Transverse colon (tissue), 4 donors: Measurements from ENCODE around the gene SNURF. TPM values are rescaled to one million over a fixed set of nuclear protein-coding genes. Genes with fewer than 3 reads are reported as not detected.

Source experiments
- DNase-seq: peaks from one replicate; pipeline ENCODE4 v3.0.0-alpha.2; 2019
- H3K27ac ChIP-seq, 4 donors: fragments of 200-600 bp; sonication (generic); 2 replicates each; pipeline ENCODE4 v1.5.1; 2016 to 2018; ENCODE audit warnings: inconsistent platforms in 4 of 4
- H3K27me3 ChIP-seq: fragments of 200-600 bp; sonication (generic); 2 replicates; pipeline ENCODE4 v1.5.1; 2017; ENCODE audit warnings: inconsistent platforms
- H3K36me3 ChIP-seq, 4 donors: fragments of 200-600 bp; sonication (generic); 2 replicates each; pipeline ENCODE4 v1.5.1; 2017 to 2019; ENCODE audit warnings: inconsistent platforms in 4 of 4
- H3K4me1 ChIP-seq, 4 donors: fragments of 200-600 bp; sonication (generic); 2 replicates each; pipeline ENCODE4 v1.5.1; 2017 to 2020; ENCODE audit warnings: inconsistent platforms in 4 of 4
- H3K4me3 ChIP-seq, 4 donors: fragments of 200-600 bp; sonication (generic); 1 replicate in 1 of 4; 2 replicates in 3 of 4; pipeline versions ENCODE4 v1.5.1 to v1.6.1; 2017 to 2019; ENCODE audit warnings: inconsistent platforms in 4 of 4
- H3K9me3 ChIP-seq, 2 donors: fragments of 200-600 bp; sonication (generic); 2 replicates each; pipeline ENCODE4 v1.5.1; 2017 to 2019; ENCODE audit warnings: inconsistent platforms in 2 of 2
- CTCF ChIP-seq, 5 experiments: fragments of 200-600 bp in 3 of 5; fragments of 450-650 bp in 2 of 5; sonication (generic) in 3 of 5; IDR thresholded peaks; 1 replicate in 2 of 5; 2 replicates in 3 of 5; pipeline ENCODE4 v1.5.1; 2016 to 2017; ENCODE audit warnings: antibody characterized with exemption in 5 of 5, inconsistent platforms in 3 of 5, mild to moderate bottlenecking in 2 of 5, moderate library complexity in 1 of 5
- EP300 ChIP-seq: sonication (generic); formaldehyde crosslinking; IDR thresholded peaks from one replicate; pipeline ENCODE4 v1.6.1; 2017; ENCODE audit warnings: antibody characterized with exemption, low read depth
- POLR2A ChIP-seq: fragments of 450-650 bp; IDR thresholded peaks from one replicate; pipeline ENCODE4 v1.6.1; 2016; ENCODE audit warnings: antibody characterized with exemption, mild to moderate bottlenecking, moderate library complexity
- POLR2AphosphoS5 ChIP-seq, 3 donors: sonication (generic); formaldehyde crosslinking; IDR thresholded peaks; one replicate each; pipeline ENCODE4 v1.6.1; 2016; ENCODE audit warnings: antibody characterized with exemption in 3 of 3
- WGBS, 2 donors: methylation state at CpG; one replicate each; pipeline ENCODE4 v1.1.5; 2018; ENCODE audit warnings: low coverage in 1 of 2; 5-methylcytosine and 5-hydroxymethylcytosine counted together
- in situ Hi-C, 4 donors: fragments of 200-750 bp; cut with MboI; loops; one replicate each; pipeline versions ENCODE4 v1.15.0 to v1.15.1; 2017; ENCODE audit warnings: low sequenced_read_pairs in 3 of 4, low pct_ligation_motif_present in 1 of 4, low pct_unique_long_range_greater_than_20kb in 1 of 4
- intact Hi-C: fragments of 100-400 bp; cut with DNase I; formaldehyde crosslinking; loops from one replicate; pipeline ENCODE4 v1.15.1; 2023; ENCODE audit warnings: low total_unique reads
- total RNA-seq, 4 donors: library from RNA; depleted of rRNA; stranded (reverse); fragments of >200 nt; gene quantifications; one replicate each; pipeline ENCODE4 v1.1.0, GENCODE V29; 2016

The SNURF gene
- total RNA-seq, 4 donors from 2014 or later = 4.2 to 12.5 TPM; not detected in 2

GRCh38 chr15:24961967-24962366, 7.2 kb downstream of the SNURF start:
- Histone ChIP-seq H3K9me3 (peaks cover 0 to 15% of the 10 kb centered on the region in 2 donors), H3K27ac (no peak overlapping the region), H3K36me3 (peaks cover 0 to 30% (median 9%) of the 10 kb centered on the region in 4 donors), H3K27me3 (no peaks in the 10 kb centered on the region), H3K4me1 (no peaks in the 10 kb centered on the region), H3K4me3 (no peak overlapping the region)
- intact Hi-C loops = no loop called here
- in situ Hi-C loops = loop anchor here in 1 of 4 donors (25.0 kb wide), 2 partner anchors 100 to 475 kb away; partner anchors contain the start of gene UBE3A
- 89% methylated on average over 4 of the region's 4 CpGs for WGBS, 2 donors
- TF ChIP-seq EP300 (no peak), POLR2A (no peak), POLR2AphosphoS5 (IDR thresholded peaks at IDR 0.05) (no peak), CTCF (IDR thresholded peaks at IDR 0.05) (no peak)
- DNase-seq = no peak

- no peaks in the 10 kb centered on the region for H3K4me1 ChIP-seq
- H3K27ac ChIP-seq = no peak overlapping the region
- no peak for TF ChIP-seq CTCF (IDR thresholded peaks at IDR 0.05)
- intact Hi-C loops (no loop called here), in situ Hi-C loops (loop anchor here in 1 of 4 donors (25.0 kb wide), 2 partner anchors 99 to 474 kb away; partner anchors contain the start of gene UBE3A)
- no peak overlapping the region for H3K4me3 ChIP-seq
- peaks cover 0 to 15% of the 10 kb centered on the region in 2 donors for H3K9me3 ChIP-seq
- WGBS, 2 donors = 99 to 100% methylated on average over 4 of the region's 4 CpGs
- DNase-seq = no peak
- peaks cover 0 to 36% (median 9%) of the 10 kb centered on the region in 4 donors for H3K36me3 ChIP-seq
- no peaks in the 10 kb centered on the region for H3K27me3 ChIP-seq
These were observed 8.1 kb downstream of the SNURF start for GRCh38 chr15:24962880-24963279.

GRCh38 chr15:24966364-24967103, 11.7 kb downstream of the SNURF start:
- peaks cover 0 to 59% (median 14%) of the 10 kb centered on the region in 4 donors for H3K36me3 ChIP-seq
- 71 to 93% methylated on average over 2 to 4 of the region's 4 CpGs for WGBS, 2 donors
- no peak overlapping the region for H3K4me3 ChIP-seq
- DNase-seq = no peak
- in situ Hi-C loops (loop anchor here in 1 of 4 donors (25.0 kb wide), 2 partner anchors 96 to 471 kb away; partner anchors contain the start of gene UBE3A), intact Hi-C loops (no loop called here)
- H3K27ac ChIP-seq = no peak overlapping the region
- H3K4me1 ChIP-seq = no peaks in the 10 kb centered on the region
- H3K27me3 ChIP-seq = no peaks in the 10 kb centered on the region
- peaks cover 10 to 11% of the 10 kb centered on the region in 2 donors for H3K9me3 ChIP-seq
- TF ChIP-seq EP300 (no peak), CTCF (IDR thresholded peaks at IDR 0.05) (no peak), POLR2A (no peak), POLR2AphosphoS5 (IDR thresholded peaks at IDR 0.05) (no peak)

- DNase-seq = no peak
- Histone ChIP-seq H3K27ac (no peak overlapping the region), H3K36me3 (peaks cover 0 to 49% (median 13%) of the 10 kb centered on the region in 4 donors), H3K4me3 (no peak overlapping the region), H3K9me3 (peaks cover 11 to 26% of the 10 kb centered on the region in 2 donors), H3K27me3 (no peaks in the 10 kb centered on the region), H3K4me1 (no peaks in the 10 kb centered on the region)
- 38 to 85% methylated on average over 1 to 3 of the region's 3 CpGs for WGBS, 2 donors
- intact Hi-C loops (loop anchor here (10.0 kb wide), 1 partner anchor 54 kb away; no protein-coding TSS in a partner anchor), in situ Hi-C loops (loop anchor here in 1 of 4 donors (25.0 kb wide), 2 partner anchors 91 to 466 kb away; partner anchors contain the start of gene UBE3A)
- TF ChIP-seq POLR2A (no peak), EP300 (no peak), CTCF (IDR thresholded peaks at IDR 0.05) (no peak), POLR2AphosphoS5 (IDR thresholded peaks at IDR 0.05) (no peak)
These were observed 16.3 kb downstream of the SNURF start for GRCh38 chr15:24971052-24971451.
